ENCODE results near the gene EHD4.

Gene EHD4

DNA sequence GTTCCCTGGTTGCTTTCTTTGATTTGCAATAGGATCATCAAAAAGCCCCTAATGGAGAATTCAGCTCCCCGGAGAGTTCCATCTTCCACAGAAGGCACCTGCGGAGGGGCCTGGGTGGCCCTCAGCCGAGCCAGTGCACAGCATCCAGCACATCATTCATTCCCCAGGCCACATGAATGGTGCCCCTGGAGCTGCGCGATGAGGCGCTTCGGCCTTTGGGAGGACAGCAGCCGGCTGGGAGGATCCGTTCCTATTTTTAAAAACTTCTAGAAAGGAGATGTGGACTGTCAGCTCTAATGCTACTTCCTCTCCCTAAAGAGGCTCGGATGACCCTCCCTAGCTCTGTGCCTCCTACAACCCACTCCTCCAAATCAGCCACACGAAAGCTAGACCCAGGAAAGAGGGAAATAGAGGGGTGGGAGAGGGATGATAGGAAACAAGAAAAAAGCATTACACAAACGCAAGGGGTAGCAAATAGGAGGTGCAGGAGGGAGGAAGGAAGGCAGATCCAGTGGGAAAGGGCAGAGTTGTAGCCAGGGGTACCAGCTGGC lies 20.3 kb downstream of the EHD4 start:
- TF ChIP-seq, protein P1, sequence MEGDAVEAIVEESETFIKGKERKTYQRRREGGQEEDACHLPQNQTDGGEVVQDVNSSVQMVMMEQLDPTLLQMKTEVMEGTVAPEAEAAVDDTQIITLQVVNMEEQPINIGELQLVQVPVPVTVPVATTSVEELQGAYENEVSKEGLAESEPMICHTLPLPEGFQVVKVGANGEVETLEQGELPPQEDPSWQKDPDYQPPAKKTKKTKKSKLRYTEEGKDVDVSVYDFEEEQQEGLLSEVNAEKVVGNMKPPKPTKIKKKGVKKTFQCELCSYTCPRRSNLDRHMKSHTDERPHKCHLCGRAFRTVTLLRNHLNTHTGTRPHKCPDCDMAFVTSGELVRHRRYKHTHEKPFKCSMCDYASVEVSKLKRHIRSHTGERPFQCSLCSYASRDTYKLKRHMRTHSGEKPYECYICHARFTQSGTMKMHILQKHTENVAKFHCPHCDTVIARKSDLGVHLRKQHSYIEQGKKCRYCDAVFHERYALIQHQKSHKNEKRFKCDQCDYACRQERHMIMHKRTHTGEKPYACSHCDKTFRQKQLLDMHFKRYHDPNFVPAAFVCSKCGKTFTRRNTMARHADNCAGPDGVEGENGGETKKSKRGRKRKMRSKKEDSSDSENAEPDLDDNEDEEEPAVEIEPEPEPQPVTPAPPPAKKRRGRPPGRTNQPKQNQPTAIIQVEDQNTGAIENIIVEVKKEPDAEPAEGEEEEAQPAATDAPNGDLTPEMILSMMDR (conservative IDR thresholded peaks at IDR 0.05), result no peak
- no peak overlapping the region for H3K27ac ChIP-seq

DNA sequence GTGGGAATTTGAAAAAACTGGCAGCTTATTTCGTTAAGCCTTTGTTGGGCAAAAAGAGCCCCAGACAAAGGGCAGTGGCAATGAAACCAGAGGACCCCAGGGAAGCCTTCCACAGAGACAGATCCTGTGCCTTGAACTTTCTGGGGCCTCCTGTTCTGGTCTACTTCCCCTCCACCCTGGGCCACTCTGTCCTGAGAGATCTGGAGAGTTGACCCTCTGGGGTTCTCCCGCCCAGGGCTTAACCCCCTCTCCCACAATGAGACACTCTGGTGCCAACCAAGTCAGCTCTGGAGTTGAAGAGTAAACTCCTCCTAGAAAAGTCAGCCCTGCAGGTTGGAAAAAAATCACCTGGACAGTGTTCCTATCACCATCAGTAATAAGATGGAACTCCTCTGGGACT lies 20.8 kb downstream of the EHD4 start:
- TF ChIP-seq, protein P1 (conservative IDR thresholded peaks at IDR 0.05), result no peak
- H3K27ac ChIP-seq, result no peak overlapping the region

DNA sequence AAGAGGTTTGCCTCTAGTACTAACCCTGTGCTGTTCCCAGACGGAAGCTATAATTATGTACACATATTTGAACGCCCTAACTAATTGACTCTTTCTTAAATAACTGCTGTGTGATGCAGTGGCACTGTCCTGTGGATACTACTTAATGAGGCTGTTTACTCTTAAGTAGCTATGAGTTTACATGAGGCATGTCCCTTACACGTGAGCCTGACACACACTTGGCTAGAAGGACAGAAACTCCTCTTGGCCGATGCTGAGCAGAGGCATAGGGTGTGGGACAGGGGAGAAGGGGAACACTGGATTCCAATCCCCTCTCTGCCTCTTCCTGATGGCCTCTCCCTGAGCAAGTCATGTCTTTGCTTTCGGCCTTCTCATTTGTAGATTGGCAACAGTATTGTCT lies 21.9 kb downstream of the EHD4 start:
- TF ChIP-seq, protein P1 (conservative IDR thresholded peaks at IDR 0.05), result no peak
- no peak overlapping the region for H3K27ac ChIP-seq

DNA sequence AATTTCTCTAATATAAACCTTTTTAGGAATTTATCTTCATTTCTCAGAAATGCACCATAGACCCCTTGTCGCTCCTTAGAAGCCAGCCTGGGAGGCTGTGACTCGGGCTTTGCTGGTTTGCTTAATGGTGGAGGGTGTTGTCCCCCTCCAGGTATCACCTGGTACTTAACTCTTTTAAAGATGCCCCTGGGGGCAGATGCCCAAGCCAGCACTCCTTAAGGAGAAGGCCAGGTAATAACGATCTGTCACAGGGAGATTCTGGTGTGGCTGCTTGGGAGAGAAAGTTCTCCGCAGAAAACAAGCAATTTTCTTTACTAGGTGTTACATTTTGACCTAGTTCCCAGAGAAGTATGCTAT lies 22.3 kb downstream of the EHD4 start:
- H3K27ac ChIP-seq, result no peak overlapping the region
- TF ChIP-seq, protein P1 (conservative IDR thresholded peaks at IDR 0.05), result no peak

DNA sequence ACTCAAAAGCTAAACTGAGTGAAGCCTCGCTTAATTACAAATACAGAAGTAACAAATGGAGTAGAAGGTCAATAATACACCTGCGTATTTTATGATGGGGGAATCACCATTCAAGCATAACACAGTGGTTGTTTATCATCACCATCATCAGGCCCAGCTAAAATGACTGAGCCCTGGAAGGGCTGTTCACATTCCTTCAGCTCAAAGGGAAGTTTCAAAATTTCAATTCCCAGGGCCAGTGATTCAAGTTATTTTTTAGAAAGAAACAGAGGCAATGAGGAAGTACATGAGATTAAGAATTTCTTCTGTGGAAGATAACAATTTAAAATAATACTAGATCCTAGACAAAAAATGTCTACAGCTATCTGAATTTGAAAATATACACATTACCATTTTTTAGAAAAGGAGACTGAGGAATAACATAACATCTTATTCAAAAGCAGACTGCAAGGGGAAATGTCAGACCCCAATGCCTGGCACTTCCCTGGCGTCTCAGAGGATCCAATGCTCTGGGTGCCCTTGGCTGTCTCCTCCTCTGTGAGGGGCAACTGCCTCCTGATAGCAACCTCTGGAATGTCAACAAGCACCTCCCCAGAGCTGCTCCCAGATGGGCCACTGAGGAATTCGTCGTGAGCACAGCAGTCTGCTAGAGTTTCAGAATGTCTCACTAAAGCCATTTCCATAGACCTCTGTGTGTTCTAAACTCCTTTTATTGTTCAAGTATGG lies 22.8 kb downstream of the EHD4 start:
- no peak overlapping the region for H3K27ac ChIP-seq
- TF ChIP-seq, protein P1 (conservative IDR thresholded peaks at IDR 0.05), result no peak

DNA sequence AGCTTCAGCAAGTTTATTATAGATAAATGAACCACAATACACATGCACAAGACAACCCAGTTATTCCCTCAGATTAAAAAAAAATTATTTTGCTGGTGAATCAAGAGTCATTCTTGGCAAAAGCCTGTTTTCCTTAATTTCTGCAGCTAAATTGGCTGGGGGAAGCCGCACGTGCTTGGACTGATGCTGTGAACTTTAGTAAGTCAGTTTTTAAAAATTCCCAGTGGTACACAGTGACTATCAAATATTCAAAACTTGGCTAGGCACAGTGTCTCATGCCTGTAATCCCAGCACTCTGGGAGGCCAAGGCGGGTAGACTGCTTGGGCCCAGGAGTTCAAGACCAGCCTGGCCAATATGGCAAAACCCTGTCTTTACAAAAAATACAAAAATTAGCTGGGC lies 23.9 kb downstream of the EHD4 start:
- H3K27ac ChIP-seq, result no peak overlapping the region
- TF ChIP-seq, protein P1 (conservative IDR thresholded peaks at IDR 0.05), result no peak

DNA sequence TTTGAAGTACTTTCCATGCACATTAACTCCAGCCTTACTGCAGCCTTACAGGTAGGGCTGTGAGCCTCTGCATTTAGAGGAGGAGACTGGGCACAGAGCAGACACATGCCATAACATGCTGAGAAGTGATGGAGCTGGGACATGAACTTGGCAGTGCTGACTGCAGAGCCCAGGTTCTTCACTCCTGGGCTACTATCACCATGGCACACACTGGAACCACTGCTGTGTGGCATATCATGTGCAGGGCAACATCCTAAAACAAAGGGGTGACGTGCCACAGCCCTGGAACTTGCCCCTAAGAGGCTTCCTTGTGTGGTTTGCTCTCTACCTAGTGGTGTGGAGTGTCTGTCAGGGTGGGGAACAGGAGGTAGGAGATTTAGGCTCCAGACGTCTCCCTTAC lies 25.4 kb downstream of the EHD4 start:
- no peak overlapping the region for H3K27ac ChIP-seq
- TF ChIP-seq, protein P1 (conservative IDR thresholded peaks at IDR 0.05), result no peak
